HepG2 (cell line): ENCODE data around the gene CD180. TPM values are rescaled to one million over a fixed set of nuclear protein-coding genes. Genes with fewer than 3 reads are reported as not detected.

Source experiments
- ATAC-seq: fragments of 200-7000 bp; cut with Tn5 transposase; 3 replicates; pipeline ENCODE4 v1.9.1; 2020; ENCODE audit warnings: mild to moderate bottlenecking, moderate library complexity
- BruUV-seq: library from RNA; stranded (reverse); fragments of 400-500 nt; replicated peaks from 2 replicates; lab custom pipeline; 2021; lab: Mats Ljungman, UMichigan
- CTCF ChIA-PET: fragments of 300-600 bp; formaldehyde crosslinking; extraction: SDS; loops from one replicate; lab custom pipeline; 2021; ENCODE audit warnings: low total read pairs, inconsistent platforms, low intra/inter-chr PET ratio; lab: Yijun Ruan, JAX
- POLR2A ChIA-PET: fragments of 350-600 bp; sonication (Branson Sonifier 250); formaldehyde crosslinking; loops from one replicate; lab custom pipeline; 2020; ENCODE audit warnings: antibody characterized with exemption, inconsistent platforms; lab: Yijun Ruan, JAX
- DNase-seq: peaks from one replicate; pipeline ENCODE4 v3.0.0-alpha.2; 2015; ENCODE audit warnings: low spot score
- FAIRE-seq: peaks from 3 replicates; lab custom pipeline; 2011; peaks lifted over from hg19 to GRCh38; lab: Jason Lieb, UNC
- H2AFZ ChIP-seq: one replicate; pipeline ENCODE4 v1.6.1; 2011; ENCODE audit warnings: low read length, inconsistent platforms
- H3K27ac ChIP-seq: fragments of 300-600 bp; 3 replicates; pipeline ENCODE4 v1.8.0; 2011; ENCODE audit warnings: mixed run types, mild to moderate bottlenecking, mixed read lengths, low read length, inconsistent platforms; ENCODE audit not compliant: insufficient read depth; ENCODE audit errors: extremely low read length
- H3K27me3 ChIP-seq, 2 experiments: fragments of 200-600 bp in 1 of 2; 2 replicates in 1 of 2; 3 replicates in 1 of 2; pipeline versions ENCODE4 v1.6.0 to v1.8.0; 2011; ENCODE audit warnings: low read length in 2 of 2, mild to moderate bottlenecking in 2 of 2, moderate library complexity in 2 of 2, inconsistent platforms in 1 of 2; ENCODE audit not compliant: insufficient read depth in 2 of 2, control insufficient read depth in 1 of 2
- H3K36me3 ChIP-seq, 2 experiments: fragments of 200-600 bp in 1 of 2; replicated peaks in 1 of 2; 2 replicates in 1 of 2; 3 replicates in 1 of 2; pipeline versions ENCODE4 v1.5.1 to v1.8.0; 2011; ENCODE audit warnings: low read length in 2 of 2, inconsistent platforms in 1 of 2; ENCODE audit not compliant: insufficient read depth in 2 of 2, control insufficient read depth in 1 of 2
- H3K4me1 ChIP-seq: 2 replicates; pipeline ENCODE4 v1.5.1; 2012; ENCODE audit warnings: low read length, inconsistent platforms; ENCODE audit not compliant: insufficient read depth
- H3K4me2 ChIP-seq: 2 replicates; pipeline ENCODE4 v1.6.0; 2011; ENCODE audit warnings: low read depth, low read length, inconsistent platforms
- H3K4me3 ChIP-seq, 3 experiments: fragments of 200-600 bp in 1 of 3; sonication (generic), shearing (Covaris generic) in 1 of 3; replicated peaks in 1 of 3; 2 replicates each; pipeline ENCODE4 v1.5.1; 2011 to 2016; ENCODE audit warnings: low read length in 3 of 3, inconsistent platforms in 2 of 3, low read depth in 2 of 3, mild to moderate bottlenecking in 2 of 3, control low read depth in 1 of 3, mixed read lengths in 1 of 3; ENCODE audit not compliant: insufficient read depth in 1 of 3
- H3K79me2 ChIP-seq: one replicate; pipeline ENCODE4 v1.6.1; 2011; ENCODE audit warnings: low read length, inconsistent platforms; ENCODE audit not compliant: insufficient read depth
- H3K9ac ChIP-seq: 2 replicates; pipeline ENCODE4 v1.6.0; 2011; ENCODE audit warnings: mild to moderate bottlenecking, low read depth, low read length, inconsistent platforms; ENCODE audit not compliant: insufficient read depth
- H3K9me3 ChIP-seq: 2 replicates; pipeline ENCODE4 v1.5.1; 2012; ENCODE audit warnings: mild to moderate bottlenecking, low read length
- H4K20me1 ChIP-seq: 2 replicates; pipeline ENCODE4 v1.6.0; 2011; ENCODE audit warnings: inconsistent platforms, mild to moderate bottlenecking, low read length, moderate library complexity; ENCODE audit not compliant: insufficient read depth
- CC2D1A ChIP-seq: sonication (generic); formaldehyde crosslinking; IDR thresholded peaks from 2 replicates; pipeline ENCODE4 v1.8.1; 2023; ENCODE audit warnings: mild to moderate bottlenecking, missing genetic modification reagents
- DDIT3 ChIP-seq: sonication (generic); formaldehyde crosslinking; IDR thresholded peaks from 2 replicates; pipeline ENCODE4 v1.4.0; 2020; ENCODE audit warnings: mild to moderate bottlenecking, missing genetic modification reagents
- HOXA7 ChIP-seq: sonication (generic); formaldehyde crosslinking; IDR thresholded peaks from 2 replicates; pipeline ENCODE4 v1.8.1; 2022; ENCODE audit warnings: mild to moderate bottlenecking, missing genetic modification reagents, moderate library complexity
- KAT2B ChIP-seq: fragments of 150-350 bp; IDR thresholded peaks from 2 replicates; pipeline ENCODE4 v1.6.1; 2014; ENCODE audit warnings: low read depth, low read length, borderline replicate concordance
- NPAS2 ChIP-seq: sonication (generic); formaldehyde crosslinking; IDR thresholded peaks from 2 replicates; pipeline ENCODE4 v1.8.0; 2022; ENCODE audit warnings: mild to moderate bottlenecking, missing genetic modification reagents, borderline replicate concordance
- TCF7 ChIP-seq: sonication (generic); IDR thresholded peaks from 2 replicates; pipeline ENCODE4 v1.6.1; 2016; ENCODE audit warnings: antibody characterized with exemption, low read depth
- ZNF256 ChIP-seq: sonication (generic); formaldehyde crosslinking; conservative IDR thresholded peaks from 2 replicates; pipeline ENCODE4 v1.4.0; 2020; ENCODE audit warnings: missing genetic modification reagents
- ZNF382 ChIP-seq: sonication (generic); formaldehyde crosslinking; IDR thresholded peaks from 2 replicates; pipeline ENCODE4 v1.5.0; 2020; ENCODE audit warnings: missing genetic modification reagents, mild to moderate bottlenecking, borderline replicate concordance
- ZNF816 ChIP-seq: sonication (generic); formaldehyde crosslinking; IDR thresholded peaks from 2 replicates; pipeline ENCODE4 v1.8.0; 2022; ENCODE audit warnings: missing genetic modification reagents, mild to moderate bottlenecking, borderline replicate concordance
- WGBS: methylation state at CpG from one replicate; pipeline ENCODE4 v1.1.6; 2017; ENCODE audit warnings: low lambda C conversion rate; 5-methylcytosine and 5-hydroxymethylcytosine counted together
- in situ Hi-C: cut with HindIII; loops from 2 replicates; pipeline ENCODE4 v1.10.0; 2017; ENCODE audit warnings: low pct_unique_long_range_greater_than_20kb; ENCODE audit not compliant: extremely low pct_ligation_motif_present
- intact Hi-C: fragments of 100-400 bp; cut with micrococcal nuclease; formaldehyde crosslinking; loops from one replicate; pipeline ENCODE4 v1.10.0; 2022; ENCODE audit not compliant: unreplicated experiment
- polyA plus RNA-seq, 8 experiments: library from polyadenylated mRNA; depleted of rRNA in 3 of 8; stranded (reverse) in 7 of 8; unstranded in 1 of 8; fragments of >200 nt; fragmentation: Illumina TruSeq in 4 of 8; extraction: Trizol in 4 of 8; gene quantifications; 2 replicates each; pipeline versions ENCODE4 v1.2.1 to v1.2.3, GENCODE V29; 2011 to 2016; ENCODE audit warnings: low read depth in 4 of 8, missing spikeins in 1 of 8, mixed read lengths in 1 of 8; ENCODE audit not compliant: insufficient read depth in 1 of 8
- total RNA-seq, 5 experiments: library from RNA; depleted of rRNA; stranded (reverse); fragments of >200 nt; fragmentation: Illumina TruSeq; extraction: Trizol; gene quantifications; 2 replicates each; pipeline ENCODE4 v1.2.3, GENCODE V29; 2016; ENCODE audit warnings: low read depth in 1 of 5
- TF ChIP-seq, protein P1 (sequence below), 2 experiments: fragments of 450-650 bp in 1 of 2; sonication (generic) in 1 of 2; formaldehyde crosslinking; IDR thresholded peaks; 2 replicates each; pipeline versions ENCODE4 v1.5.0 to v1.8.0; 2020 to 2022; ENCODE audit warnings: mild to moderate bottlenecking in 1 of 2, missing genetic modification reagents in 1 of 2
- TF ChIP-seq, protein P2 (sequence below): fragments of 450-650 bp; IDR thresholded peaks from 2 replicates; pipeline ENCODE4 v1.6.1; 2016
- TF ChIP-seq, protein P3 (sequence below): sonication (generic); formaldehyde crosslinking; IDR thresholded peaks from 2 replicates; pipeline ENCODE4 v1.5.0; 2020; ENCODE audit warnings: missing genetic modification reagents, mild to moderate bottlenecking, borderline replicate concordance

CD180 gene
- total and polyA plus RNA-seq, 2 of the 13 experiments (the other 11 are each of a cell fraction or from before 2014, with no cell fraction given): not detected

DNA sequence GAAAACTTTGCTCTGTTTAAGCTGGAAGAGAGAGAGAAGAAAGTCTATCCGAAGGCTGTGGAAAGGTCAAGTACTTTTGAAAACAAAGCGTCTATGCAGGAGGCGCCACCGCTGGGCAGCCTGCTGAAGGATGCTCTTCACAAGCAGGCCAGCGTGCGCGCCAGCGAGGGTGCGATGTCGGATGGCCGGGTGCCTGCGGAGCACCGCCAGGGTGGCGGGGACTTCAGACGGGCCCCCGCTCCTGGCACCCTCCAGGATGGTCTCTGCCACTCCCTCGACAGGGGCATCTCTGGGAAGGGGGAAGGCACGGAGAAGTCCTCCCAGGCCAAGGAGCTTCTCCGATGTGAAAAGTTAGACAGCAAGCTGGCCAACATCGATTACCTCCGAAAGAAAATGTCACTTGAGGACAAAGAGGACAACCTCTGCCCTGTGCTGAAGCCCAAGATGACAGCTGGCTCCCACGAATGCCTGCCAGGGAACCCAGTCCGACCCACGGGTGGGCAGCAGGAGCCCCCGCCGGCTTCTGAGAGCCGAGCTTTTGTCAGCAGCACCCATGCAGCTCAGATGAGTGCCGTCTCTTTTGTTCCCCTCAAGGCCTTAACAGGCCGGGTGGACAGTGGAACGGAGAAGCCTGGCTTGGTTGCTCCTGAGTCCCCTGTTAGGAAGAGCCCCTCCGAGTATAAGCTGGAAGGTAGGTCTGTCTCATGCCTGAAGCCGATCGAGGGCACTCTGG is 32.6 kb downstream of the CD180 start:
- H3K9ac ChIP-seq: no peak overlapping the region
- CTCF ChIA-PET: no interaction called here
- H2AFZ ChIP-seq: no peak overlapping the region

DNA sequence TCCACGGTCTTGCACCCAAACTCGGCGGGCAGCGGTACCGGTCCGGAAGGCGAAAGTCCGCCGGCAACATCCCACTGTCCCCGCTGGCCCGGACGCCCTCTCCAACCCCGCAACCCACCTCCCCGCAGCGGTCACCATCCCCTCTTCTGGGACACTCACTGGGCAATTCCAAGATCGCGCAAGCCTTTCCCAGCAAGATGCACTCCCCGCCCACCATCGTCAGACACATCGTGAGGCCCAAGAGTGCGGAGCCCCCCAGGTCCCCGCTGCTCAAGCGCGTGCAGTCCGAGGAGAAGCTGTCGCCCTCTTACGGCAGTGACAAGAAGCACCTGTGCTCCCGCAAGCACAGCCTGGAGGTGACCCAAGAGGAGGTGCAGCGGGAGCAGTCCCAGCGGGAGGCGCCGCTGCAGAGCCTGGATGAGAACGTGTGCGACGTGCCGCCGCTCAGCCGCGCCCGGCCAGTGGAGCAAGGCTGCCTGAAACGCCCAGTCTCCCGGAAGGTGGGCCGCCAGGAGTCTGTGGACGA is 33.3 kb downstream of the CD180 start:
- H4K20me1 ChIP-seq: no peaks in the 10 kb centered on the region
- no peaks in the 10 kb centered on the region for H3K27me3 ChIP-seq
- H3K27ac ChIP-seq: no peak overlapping the region
- no peaks in the 10 kb centered on the region for H3K9me3 ChIP-seq
- DNase-seq (no peak), ATAC-seq (no peak), FAIRE-seq (no peak)
- no TSS peak for BruUV-seq
- H3K36me3 ChIP-seq: peaks cover 1 to 21% of the 10 kb centered on the region in 2 experiments; a peak in 4 of 5 replicates
- no peak overlapping the region for H3K9ac ChIP-seq
- H2AFZ ChIP-seq: no peak overlapping the region
- CTCF ChIA-PET: no interaction called here
- no peak overlapping the region for H3K4me2 ChIP-seq
- no peak overlapping the region for H3K4me3 ChIP-seq
- H3K4me1 ChIP-seq: no peaks in the 10 kb centered on the region
- 97% methylated on average over 41 of the region's 44 CpGs for WGBS
- no peaks in the 10 kb centered on the region for H3K79me2 ChIP-seq
- intact Hi-C loops: no loop called here
- POLR2A ChIA-PET: no interaction called here
- in situ Hi-C loops: no loop called here
- TF ChIP-seq, protein P1, sequence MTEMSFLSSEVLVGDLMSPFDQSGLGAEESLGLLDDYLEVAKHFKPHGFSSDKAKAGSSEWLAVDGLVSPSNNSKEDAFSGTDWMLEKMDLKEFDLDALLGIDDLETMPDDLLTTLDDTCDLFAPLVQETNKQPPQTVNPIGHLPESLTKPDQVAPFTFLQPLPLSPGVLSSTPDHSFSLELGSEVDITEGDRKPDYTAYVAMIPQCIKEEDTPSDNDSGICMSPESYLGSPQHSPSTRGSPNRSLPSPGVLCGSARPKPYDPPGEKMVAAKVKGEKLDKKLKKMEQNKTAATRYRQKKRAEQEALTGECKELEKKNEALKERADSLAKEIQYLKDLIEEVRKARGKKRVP (CRISPR knock-in tag; IDR thresholded peaks at IDR 0.05): no peak
- TF ChIP-seq ZNF256 (CRISPR knock-in tag): no peak
- TF ChIP-seq CC2D1A (CRISPR knock-in tag): no peak
- no peak for TF ChIP-seq ZNF382
- no peak for TF ChIP-seq NPAS2
- no peak for TF ChIP-seq HOXA7 (CRISPR knock-in tag)
- no peak for TF ChIP-seq KAT2B
- TF ChIP-seq, protein P2, sequence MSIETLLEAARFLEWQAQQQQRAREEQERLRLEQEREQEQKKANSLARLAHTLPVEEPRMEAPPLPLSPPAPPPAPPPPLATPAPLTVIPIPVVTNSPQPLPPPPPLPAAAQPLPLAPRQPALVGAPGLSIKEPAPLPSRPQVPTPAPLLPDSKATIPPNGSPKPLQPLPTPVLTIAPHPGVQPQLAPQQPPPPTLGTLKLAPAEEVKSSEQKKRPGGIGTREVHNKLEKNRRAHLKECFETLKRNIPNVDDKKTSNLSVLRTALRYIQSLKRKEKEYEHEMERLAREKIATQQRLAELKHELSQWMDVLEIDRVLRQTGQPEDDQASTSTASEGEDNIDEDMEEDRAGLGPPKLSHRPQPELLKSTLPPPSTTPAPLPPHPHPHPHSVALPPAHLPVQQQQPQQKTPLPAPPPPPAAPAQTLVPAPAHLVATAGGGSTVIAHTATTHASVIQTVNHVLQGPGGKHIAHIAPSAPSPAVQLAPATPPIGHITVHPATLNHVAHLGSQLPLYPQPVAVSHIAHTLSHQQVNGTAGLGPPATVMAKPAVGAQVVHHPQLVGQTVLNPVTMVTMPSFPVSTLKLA: no peak
- no peak for TF ChIP-seq DDIT3 (CRISPR knock-in tag)
- TF ChIP-seq ZNF816: no peak

More for the DNA sequence above, 32.6 kb downstream of the CD180 start:
- H3K9me3 ChIP-seq: no peaks in the 10 kb centered on the region
- H3K4me3 ChIP-seq: no peak overlapping the region
- FAIRE-seq (no peak), ATAC-seq (no peak), DNase-seq (no peak)
- H4K20me1 ChIP-seq: no peaks in the 10 kb centered on the region
- no peaks in the 10 kb centered on the region for H3K4me1 ChIP-seq
- H3K27ac ChIP-seq: no peak overlapping the region
- intact Hi-C loops (no loop called here), in situ Hi-C loops (no loop called here)
- no peak overlapping the region for H3K4me2 ChIP-seq
- H3K36me3 ChIP-seq: peaks cover 1 to 21% of the 10 kb centered on the region in 2 experiments; a peak in 4 of 5 replicates
- no peaks in the 10 kb centered on the region for H3K79me2 ChIP-seq
- BruUV-seq: no TSS peak
- POLR2A ChIA-PET: interaction anchor here (1.2 kb wide), 1 partner anchor 20 kb away, joined by 3 read pairs; no protein-coding TSS in a partner anchor
- 96% methylated on average over 19 of the region's 33 CpGs for WGBS
- TF ChIP-seq, protein P3, sequence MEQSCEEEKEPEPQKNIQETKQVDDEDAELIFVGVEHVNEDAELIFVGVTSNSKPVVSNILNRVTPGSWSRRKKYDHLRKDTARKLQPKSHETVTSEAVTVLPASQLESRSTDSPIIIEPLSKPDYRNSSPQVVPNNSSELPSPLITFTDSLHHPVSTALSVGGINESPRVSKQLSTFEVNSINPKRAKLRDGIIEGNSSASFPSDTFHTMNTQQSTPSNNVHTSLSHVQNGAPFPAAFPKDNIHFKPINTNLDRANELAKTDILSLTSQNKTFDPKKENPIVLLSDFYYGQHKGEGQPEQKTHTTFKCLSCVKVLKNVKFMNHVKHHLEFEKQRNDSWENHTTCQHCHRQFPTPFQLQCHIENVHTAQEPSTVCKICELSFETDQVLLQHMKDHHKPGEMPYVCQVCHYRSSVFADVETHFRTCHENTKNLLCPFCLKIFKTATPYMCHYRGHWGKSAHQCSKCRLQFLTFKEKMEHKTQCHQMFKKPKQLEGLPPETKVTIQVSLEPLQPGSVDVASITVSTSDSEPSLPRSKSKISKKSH (CRISPR knock-in tag): no peak
- TF ChIP-seq TCF7: no peak
- no peaks in the 10 kb centered on the region for H3K27me3 ChIP-seq
